GM19324 (cell line): ENCODE measurements around the gene LSM3.
A peak's percentile ranks its signal among the peaks of the same experiment; 100 is the strongest.

ENCODE experiments used
- ATAC-seq: cut with Tn5 transposase; IDR thresholded peaks from one replicate; pipeline ENCODE4 v1.9.1; 2021; ENCODE audit warnings: mild to moderate bottlenecking, moderate library complexity; ENCODE audit not compliant: unreplicated experiment, low FRiP score

LSM3 gene

DNA sequence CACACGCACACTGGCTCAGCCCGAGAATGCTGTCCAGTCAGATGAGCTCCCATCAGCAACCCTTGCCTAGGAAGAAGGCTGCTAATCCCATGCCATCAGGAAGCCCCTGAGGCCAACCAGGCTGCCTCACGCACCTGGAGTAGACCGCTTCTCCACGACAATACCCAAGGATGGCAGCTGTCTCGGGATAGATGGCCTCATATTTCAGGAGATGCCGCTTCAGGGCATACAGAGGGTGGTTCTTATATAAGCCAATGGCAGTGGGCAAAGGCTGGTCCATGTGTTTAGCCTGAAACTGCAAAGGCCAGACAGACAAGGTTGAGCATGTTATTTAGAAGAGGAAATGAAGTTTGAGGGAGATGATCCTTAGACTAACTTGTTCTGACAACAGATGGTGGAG lies 22.4 kb upstream of the LSM3 start:
- no peak for ATAC-seq

DNA sequence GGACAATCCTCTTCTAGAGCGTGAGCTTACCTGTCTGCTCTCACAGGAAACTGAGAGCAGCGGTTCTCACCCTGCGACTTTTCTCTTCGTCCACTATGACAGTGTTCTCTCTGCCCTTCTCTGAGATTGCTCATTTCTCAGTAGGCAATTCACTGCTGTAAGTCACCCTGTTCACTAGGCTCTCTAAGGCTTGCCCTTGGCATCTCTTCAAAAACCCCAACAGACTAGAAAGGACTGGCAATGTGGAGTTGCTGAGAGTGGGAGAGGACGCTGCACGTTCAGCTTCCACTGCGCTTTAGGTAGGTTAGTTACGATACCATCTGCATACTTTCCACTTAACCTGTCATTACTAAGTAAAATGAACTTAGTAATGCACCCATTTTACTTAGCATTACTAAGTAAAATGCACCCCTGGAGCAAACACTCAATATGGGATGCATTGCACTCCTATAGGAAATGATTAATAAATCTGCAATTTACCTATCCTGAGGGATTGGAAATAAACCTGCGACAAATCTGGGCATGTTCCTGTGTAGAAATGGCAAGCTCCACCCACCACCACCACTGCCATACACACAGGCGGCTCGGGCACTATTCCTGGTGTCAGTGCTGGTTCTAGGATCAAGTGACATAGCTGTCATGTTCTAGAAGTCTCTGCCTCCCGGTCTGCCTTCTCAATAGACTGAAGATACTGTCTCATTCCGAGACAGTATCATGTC lies 21.6 kb upstream of the LSM3 start:
- no peak for ATAC-seq

DNA sequence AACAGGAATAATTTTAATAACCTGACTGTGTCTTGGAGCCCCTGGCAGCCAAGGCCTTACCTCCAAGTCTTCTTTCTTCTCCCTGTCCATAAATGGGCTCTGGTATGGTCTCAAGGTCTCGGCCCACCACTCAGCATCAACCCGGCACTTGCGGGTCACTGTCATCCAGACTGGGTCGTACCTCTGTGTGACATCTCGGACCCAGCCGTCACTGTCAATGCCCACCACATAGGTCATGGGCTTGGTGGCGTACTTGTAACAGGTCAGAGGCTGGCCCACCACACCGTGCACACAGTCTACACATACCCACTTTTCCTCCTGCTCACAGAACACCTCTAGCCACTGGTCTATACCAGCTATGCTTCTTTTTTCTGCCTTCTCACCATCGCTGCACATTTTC lies 20.7 kb upstream of the LSM3 start:
- ATAC-seq, result no peak

DNA sequence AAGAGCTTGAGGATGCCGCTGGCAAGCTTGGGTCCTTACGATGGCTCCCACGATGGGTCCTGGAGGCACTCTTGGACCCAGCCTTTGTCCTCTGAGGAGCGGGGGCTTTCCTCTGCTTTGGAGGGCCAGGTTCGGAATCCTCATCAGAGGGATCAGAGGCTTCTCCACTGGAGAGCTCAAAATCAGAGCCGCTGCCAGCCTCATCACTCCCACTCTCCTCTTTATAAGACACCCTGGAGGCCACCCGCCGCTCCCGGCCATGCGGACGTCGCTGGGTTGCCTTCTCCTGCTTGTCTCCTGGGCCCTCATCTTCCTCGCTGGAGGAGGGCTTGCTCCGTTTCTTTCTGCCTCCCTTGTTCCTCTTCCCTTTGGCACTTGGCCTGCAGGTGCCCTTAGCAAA lies 20.2 kb upstream of the LSM3 start:
- no peak for ATAC-seq

DNA sequence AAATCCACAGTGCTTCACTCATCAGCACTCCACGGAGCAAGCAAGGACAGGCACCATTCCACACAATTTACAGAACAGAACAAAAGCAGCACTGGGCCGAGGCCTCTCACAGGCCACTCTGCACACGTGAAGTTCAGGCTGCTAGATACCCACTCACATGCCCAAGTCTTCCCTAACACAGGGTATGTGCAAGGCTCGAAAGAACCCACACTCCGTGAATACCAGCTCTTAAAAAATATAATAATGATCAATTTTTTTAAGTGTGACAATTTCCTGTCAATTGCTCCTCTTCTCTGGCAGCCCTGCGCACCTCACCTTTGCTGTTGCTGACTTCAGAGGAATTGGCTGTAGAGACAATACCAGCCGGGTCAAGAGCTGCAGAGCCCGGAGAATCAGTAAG lies 19.2 kb upstream of the LSM3 start:
- no peak for ATAC-seq

DNA sequence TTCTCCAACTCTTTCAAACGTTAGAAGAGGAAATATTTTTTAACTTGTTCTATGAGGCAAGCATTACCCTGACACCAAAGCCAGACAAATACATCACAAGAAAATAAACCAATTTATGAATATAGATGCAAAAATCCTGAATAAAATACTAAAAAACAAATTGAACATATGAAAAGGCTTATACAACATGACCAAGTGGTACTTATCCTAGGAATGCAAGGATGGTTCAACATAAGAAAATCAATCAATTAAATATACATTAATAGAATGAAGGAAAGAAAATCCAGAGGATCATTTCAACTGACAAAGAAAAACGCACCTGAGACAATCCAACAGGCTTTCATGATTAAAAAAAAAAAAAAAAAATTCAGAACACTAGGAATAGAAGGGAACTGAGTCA lies 17.3 kb upstream of the LSM3 start:
- ATAC-seq, result no peak

DNA sequence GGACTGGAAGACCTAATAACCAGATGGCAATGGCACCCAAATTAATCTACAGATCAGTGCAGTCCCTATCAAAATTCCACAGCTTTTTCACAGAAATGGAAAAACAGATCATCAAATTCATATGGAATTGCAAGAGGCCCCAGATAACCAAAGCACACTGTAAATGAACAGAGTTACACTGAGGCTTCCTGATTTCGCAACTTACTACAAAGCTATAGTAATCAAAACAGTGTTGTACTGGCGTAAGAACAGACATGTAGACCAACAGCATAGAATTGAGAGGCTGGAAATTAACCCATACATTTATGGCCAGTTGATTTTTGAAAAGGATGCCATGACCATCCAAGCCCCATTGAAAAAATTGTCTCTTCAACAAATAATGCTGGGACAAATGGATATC lies 16.4 kb upstream of the LSM3 start:
- ATAC-seq, result no peak

DNA sequence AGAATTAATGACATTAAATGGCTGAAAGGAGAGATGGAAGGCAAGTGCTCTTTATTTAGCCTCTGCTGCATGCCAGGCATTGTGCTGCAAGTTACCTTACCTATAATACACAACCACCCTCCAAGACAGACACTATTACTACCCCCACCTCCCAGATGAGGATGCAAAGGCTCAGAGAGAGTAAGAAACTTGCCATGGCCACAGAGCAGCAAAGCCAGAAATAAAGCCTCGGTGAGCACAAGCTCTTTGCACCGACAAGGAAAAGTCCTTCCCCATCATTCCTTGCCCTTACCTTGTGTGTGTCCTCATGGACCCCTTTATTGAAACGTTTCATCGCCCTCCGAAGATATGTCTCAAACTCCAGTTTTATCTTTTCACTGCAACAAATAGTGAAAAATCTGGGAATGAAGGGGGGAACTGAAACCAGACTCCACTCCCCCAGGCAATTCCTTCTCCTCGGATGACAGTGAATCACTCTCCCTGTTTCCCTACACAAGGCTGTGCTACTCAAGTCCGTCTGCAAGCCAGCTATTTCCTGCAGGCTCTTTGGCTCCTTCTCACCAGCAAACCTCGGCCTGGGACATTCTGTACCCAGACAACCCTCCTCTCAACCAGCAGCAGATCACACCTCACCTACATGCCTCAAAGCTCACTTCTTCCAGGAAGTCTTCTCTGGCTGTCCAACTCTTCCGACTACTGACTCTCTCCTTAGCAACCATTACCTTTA lies 11.6 kb upstream of the LSM3 start:
- no peak for ATAC-seq

DNA sequence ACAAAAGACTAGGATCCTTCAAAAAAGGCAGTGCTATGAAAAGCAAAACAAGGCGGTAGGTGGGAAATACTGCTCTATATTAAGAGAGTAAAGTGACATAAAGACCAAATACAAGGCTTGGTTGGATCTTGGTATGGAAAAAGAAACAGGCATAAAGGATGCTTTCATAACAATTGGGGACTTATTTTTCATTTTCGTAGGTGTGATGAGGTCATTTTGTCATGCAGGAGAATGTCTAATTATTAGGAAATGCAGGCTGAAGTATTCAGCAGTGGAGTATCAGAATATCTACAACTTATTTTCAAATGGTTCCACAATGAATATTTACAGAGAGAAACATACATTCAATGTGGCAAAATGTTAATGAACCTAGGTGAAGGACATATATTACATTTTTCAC lies 9.2 kb upstream of the LSM3 start:
- ATAC-seq, result no peak

DNA sequence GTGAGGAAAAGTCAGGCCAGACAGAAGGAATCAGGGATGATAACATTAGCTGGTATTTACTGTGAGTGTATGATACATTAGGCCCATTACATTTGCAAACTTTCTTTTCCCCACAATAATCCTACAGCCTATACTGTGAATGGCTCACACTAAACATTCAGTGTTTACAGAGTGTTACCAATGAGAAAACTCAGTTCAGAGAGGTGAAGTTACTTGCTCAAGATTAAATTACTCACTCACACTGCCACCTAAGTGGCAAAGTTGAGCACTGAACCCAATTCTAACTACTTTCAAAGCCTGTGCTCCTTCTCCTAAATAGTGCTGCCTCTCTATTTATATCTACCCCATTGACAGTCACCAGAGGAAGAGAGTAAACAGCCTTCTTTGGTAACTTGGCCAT lies 8.7 kb upstream of the LSM3 start:
- ATAC-seq, result no peak

DNA sequence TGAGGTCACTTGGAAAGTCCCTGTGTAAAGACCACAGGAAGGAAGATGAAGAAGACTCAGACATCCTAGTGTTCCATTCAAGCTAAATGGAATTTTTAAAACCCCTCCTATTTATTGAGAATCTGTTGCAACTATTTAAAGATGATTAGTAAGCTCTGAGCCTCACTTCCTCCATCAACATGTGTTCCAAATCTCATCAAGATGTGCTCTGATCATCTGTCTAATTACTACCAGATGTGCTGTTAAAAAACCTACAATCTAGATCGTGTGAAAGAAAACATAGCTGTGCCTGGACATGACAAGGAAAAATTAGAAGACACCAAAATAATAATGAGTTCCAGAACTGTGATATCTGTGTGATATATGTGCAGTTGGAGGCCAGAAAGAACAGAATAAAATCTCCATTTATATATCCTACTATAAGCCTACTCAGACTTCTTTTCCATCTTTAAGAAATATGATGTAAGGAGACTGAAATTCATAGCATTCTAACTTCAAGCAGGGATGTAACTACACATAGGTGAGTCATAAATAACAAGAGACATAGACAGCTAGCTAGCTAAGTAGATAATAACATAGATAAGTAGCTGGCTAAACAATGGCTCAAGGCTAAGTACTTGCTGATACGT lies 8.0 kb upstream of the LSM3 start:
- no peak for ATAC-seq

DNA sequence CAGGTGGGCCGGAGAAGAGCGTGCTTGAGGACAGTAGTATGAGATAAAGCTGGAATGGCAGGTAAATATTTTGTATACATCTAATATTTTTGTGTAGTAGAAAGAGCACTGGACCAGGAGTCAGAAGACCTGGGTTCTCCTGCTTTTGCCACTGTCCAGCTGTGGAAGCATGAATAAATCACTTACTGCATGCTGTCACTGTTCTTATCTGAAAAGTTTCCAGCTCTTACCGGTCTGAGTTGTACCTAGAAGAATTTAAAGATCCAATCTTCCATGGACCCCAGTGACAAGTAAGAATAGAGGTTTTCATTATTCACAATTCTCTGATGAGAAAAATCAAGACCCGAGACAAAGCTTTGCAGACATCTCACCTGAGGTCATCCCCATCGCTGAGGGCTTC lies 6.1 kb upstream of the LSM3 start:
- ATAC-seq, result no peak

DNA sequence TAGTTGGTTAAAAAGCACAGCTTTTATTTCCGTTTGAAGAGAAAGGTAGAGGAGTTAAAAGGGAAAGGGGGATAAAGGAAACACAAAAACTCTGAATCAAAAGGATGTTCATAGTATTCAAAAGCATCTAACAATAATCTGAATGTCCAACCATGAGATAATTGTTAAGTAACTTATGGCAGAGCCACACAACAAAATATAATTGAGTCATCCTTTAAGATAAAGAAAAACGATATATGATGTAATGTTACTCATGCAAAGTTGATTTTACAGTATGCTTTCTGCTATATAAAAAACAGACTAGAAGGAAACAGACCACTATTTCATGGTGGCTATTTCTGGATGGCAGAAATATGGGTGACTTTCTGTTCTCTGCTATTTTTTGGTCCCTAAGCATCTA lies 4.1 kb upstream of the LSM3 start:
- no peak for ATAC-seq

DNA sequence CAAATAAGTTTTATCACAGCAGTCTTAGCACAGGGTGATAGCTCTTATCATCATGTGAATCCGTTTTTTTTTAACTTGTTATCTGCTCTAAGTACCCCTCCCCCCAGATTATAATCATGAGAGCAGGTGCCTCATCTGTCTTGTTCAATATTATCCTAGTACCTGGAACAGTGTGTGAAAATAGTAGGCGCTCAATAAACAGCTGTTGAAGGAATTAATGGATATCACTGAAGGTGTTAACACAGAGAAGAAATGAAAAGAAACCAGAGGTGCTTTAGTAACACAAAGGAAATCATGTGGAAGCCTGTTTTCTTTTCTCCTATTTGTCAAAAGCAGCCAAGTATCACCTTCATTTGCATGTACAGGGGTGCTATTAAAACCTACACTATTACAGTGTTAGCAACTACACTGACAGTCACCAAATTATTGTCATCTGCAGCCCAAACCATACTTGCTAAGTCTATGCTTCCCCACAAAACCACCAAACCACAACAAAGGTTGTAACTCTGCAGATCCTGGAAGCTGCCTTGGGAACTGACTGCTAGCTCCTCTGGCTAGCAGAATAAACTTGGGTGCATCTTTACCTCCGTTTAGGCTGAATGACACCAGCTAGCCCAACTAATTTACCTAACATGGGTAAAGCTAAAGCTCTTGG lies 3.1 kb upstream of the LSM3 start:
- ATAC-seq, result no peak

DNA sequence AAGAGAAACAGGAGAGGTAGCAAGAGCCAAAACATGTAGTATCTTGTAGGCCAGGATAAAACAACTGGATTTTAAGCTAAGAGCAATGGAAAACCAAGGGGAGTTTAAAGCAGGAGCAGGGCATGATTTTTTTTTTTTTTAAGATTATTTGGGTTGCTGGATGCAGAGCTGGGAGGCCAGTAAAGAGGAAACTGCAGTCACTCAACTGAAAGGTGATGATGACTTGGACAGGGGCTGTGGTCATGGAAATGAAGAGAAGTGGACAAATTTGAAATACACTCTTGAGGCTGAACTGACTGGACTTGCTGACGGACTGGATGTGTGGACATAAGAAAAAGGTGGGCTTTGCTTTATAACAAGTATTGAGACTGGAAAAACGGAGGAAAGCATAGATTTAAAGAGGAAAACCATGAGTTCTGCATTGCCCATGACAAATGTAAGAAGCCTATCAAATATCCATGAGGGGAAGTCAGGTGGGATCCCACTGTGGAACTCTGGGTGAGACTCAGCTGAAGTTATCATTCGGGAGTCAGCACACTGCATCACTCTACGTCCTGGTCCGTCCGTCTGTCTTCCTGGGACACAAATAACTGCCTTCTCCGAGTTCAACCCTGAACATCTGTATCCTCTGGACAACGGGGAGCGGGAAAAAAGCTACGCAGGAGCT lies 904 bp upstream of the LSM3 start:
- ATAC-seq, result peak; percentile 13

DNA sequence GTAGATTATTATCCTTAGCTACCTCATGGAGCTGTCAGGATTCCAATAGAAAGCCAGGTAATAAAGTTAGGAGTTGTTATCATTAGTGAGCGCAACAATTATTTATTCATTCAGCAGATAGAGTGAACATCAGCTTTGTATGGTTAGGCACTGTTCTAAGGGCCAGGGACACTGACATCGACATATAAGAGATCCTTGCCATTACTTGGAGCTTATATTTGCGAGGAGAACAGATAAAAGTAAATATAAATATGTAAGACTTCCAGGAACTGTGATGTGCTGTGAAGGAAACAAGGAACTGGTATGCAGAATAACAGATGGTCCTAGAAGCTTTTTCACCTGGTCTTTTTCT lies 473 bp downstream of the LSM3 start:
- ATAC-seq, result no peak

DNA sequence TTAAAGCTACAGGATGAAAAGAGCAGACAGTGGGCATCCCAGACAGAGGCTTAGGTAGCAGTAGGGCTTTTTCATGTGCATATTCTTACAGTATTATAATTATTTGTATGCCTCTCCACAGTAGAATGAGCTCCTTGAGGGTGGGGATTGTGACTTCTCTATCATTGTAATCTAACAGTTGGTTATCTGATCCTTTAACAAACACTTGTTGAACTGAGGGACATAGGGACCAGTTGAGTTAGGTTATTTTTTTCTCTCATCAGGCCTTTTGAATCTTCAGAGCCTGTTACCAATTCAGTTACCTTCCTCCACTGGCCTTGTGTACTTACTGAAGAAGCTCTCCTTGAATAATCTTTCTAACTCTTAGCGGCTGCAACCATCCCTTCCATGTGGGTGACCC lies 1.2 kb downstream of the LSM3 start:
- ATAC-seq, result no peak

DNA sequence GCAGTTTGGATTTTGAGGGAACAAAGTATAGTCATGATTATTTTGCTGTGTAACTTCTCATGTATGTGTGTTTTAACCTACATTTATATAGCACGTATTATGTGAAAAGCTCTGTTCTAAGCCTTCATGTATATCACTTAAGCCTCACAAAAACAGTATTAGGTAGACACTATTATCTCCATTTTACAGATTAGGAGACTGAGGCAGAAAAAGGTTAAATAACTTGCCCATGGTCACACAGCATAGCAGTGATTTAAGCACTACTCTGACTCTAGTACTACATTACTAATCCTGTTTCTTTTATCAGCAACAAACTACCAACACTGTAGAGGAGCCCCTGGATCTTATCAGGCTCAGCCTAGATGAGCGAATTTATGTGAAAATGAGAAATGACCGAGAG lies 2.6 kb downstream of the LSM3 start:
- no peak for ATAC-seq

DNA sequence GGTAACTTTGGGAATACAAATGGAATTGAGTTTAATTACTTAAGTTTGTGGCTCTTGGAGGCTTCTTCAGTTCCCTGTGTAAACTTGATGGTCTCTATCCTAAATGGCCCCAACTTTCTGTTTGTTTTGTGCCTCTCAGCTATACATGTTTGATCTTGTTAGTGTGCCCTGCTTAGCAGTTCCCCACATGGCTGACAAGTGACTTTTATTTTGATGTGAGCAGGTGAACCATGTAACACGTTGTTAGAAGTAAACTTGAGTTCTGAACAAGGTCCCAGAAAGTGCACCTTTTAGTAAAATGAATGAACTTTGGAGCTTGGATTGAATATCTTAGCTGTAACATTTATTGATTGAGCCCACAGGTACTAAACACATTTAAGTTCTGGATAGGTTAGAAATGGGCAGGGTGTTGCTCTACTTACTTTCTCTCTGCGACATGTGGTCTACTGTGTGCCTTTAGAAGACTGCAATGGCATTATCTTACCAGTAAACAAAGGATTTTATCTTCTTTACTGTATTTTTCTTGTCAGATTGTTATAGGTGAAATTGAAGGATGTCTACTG lies 4.5 kb downstream of the LSM3 start:
- ATAC-seq, result no peak

DNA sequence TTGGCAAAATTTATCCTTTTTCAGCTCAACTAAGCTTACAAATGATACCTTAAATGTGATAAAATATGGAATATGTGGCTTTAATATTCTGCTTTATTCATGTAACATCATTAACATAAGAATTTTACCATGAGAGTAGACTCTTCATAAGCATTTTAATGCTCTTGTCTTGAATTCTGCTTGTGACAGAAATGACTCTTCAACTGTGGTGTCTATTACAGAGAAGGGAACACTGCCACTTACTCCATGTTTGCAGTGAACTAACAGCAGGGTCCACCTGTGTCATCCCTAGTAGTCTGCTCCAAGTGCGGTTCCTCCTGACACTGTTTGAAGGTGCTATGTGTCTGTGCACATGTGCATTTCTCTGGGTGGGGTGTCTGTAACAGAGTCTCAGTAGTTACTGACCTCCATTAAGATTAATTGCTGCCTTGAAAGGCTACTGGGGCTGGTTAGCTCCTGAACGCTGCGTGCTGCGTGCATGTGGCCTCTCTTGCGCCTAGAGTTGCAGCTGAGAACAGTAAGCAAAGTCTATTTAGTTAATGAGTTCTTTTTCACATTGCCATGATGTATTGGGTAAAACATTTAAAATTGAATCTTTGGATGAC lies 8.3 kb downstream of the LSM3 start:
- ATAC-seq, result no peak
